Endothelial cell of hepatic sinusoid (primary cell): ENCODE data around the gene PLPP3.
"Not testable (repeated sequence)": the region's sequence is repeated elsewhere in the genome, so short reads cannot be mapped to it uniquely, and the experiment has no call there.

Source experiments
- in situ Hi-C: cut with HindIII; loops from 2 replicates; pipeline ENCODE4 v1.10.0; 2017; ENCODE audit warnings: low sequenced_read_pairs

Gene PLPP3

GRCh38 chr1:56578963-56579875, at the start of gene PLPP3:
Gene PLPP3, minus strand, starts transcription at chr1:56579563. Its CDS starts 547 bp downstream, at chr1:56579016.
- in situ Hi-C loops: no loop called here

GRCh38 chr1:56627636-56628039, 48.3 kb upstream of the PLPP3 start:
- in situ Hi-C loops: no loop called here

GRCh38 chr1:56627019-56627635, 47.8 kb upstream of the PLPP3 start:
- in situ Hi-C loops: no loop called here

GRCh38 chr1:56626546-56626945, 47.2 kb upstream of the PLPP3 start:
- in situ Hi-C loops: no loop called here

- in situ Hi-C loops: no loop called here
Measured at GRCh38 chr1:56625819-56626440, 46.6 kb upstream of the PLPP3 start.

- in situ Hi-C loops: no loop called here
Measured at GRCh38 chr1:56617141-56617540, 37.8 kb upstream of the PLPP3 start.

GRCh38 chr1:56610770-56611169, 31.4 kb upstream of the PLPP3 start:
- in situ Hi-C loops: not testable (repeated sequence)

GRCh38 chr1:56610097-56610496, 30.7 kb upstream of the PLPP3 start:
- in situ Hi-C loops: not testable (repeated sequence)

GRCh38 chr1:56595397-56596191, 16.2 kb upstream of the PLPP3 start:
- in situ Hi-C loops: not testable (repeated sequence)

GRCh38 chr1:56591909-56592308, 12.5 kb upstream of the PLPP3 start:
- in situ Hi-C loops: no loop called here

- in situ Hi-C loops: no loop called here
Measured at GRCh38 chr1:56590520-56591011, 11.2 kb upstream of the PLPP3 start.

GRCh38 chr1:56589369-56589768, 10.0 kb upstream of the PLPP3 start:
- in situ Hi-C loops: loop anchor here (5.0 to 10.0 kb wide), 2 partner anchors 897 to 1305 kb away; no protein-coding TSS in a partner anchor

GRCh38 chr1:56586502-56586901, 7.1 kb upstream of the PLPP3 start:
- in situ Hi-C loops: loop anchor here (5.0 to 10.0 kb wide), 2 partner anchors 894 to 1302 kb away; no protein-coding TSS in a partner anchor

- in situ Hi-C loops: loop anchor here (5.0 to 10.0 kb wide), 2 partner anchors 894 to 1301 kb away; no protein-coding TSS in a partner anchor
Measured at GRCh38 chr1:56585985-56586384, 6.6 kb upstream of the PLPP3 start.

GRCh38 chr1:56584910-56585528, 5.7 kb upstream of the PLPP3 start:
- in situ Hi-C loops: loop anchor here (5.0 to 10.0 kb wide), 2 partner anchors 893 to 1300 kb away; no protein-coding TSS in a partner anchor

GRCh38 chr1:56583957-56584468, 4.7 kb upstream of the PLPP3 start:
- in situ Hi-C loops: loop anchor here (10.0 kb wide), 1 partner anchor 1299 kb away; no protein-coding TSS in a partner anchor

GRCh38 chr1:56580771-56581170, 1.4 kb upstream of the PLPP3 start:
- in situ Hi-C loops: loop anchor here (10.0 kb wide), 1 partner anchor 1296 kb away; no protein-coding TSS in a partner anchor

GRCh38 chr1:56578138-56578962, 1.0 kb downstream of the PLPP3 start:
- in situ Hi-C loops: no loop called here
